ENCODE data around the gene ECE2.

Gene ECE2

DNA sequence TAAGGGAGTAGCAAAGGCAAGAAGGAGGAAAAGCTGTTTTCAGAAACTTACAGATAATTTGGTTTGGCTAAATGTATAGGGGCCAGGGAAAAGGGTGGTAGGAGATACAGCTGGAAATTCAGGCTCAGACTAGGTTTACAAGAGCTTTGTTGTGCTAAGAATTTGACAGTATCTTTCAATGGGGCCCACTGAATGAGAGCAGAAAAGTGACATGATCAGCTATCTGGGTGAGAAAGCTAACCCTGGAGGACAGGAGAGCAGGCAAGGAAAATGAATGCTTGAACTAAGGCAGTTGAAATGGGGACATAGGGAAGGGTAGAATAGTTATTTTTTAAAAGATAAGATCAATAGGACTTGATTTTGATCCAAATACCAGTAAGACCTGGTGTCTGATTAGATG lies 35.8 kb downstream of the ECE2 start:
- DNase-seq (ENCODE audit: low read depth in 1 of 2, low spot score in 1 of 2): no peak

DNA sequence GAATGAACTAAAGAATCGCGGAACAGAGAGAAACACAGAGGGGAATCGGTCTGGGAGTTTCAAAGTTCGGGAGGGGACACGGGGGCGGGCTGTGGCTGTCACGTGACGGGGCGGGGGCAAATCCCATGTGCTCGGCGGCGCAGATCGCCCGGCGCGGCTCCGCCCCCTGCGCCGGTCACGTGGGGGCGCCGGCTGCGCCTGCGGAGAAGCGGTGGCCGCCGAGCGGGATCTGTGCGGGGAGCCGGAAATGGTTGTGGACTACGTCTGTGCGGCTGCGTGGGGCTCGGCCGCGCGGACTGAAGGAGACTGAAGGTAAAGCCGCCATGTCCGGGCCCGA lies 38.5 kb downstream of the ECE2 start, which contains the start of gene EIF4G1:
Gene EIF4G1 (plus strand): TSS at position 244 of the 337 bp plus-strand sequence. CDS start 1,191 bp downstream, outside the sequence.
- peak; percentile 83 to 89 for DNase-seq (ENCODE audit: low read depth in 1 of 2, low spot score in 1 of 2)

- DNase-seq (ENCODE audit: low read depth in 1 of 2, low spot score in 1 of 2): peak; percentile 33 to 64
Observed at GRCh38 chr3:184314700-184315542, 39.1 kb downstream of the ECE2 start.

GRCh38 chr3:184315543-184315867 lies 39.7 kb downstream of the ECE2 start:
- DNase-seq (ENCODE audit: low read depth in 1 of 2, low spot score in 1 of 2): no peak

DNA sequence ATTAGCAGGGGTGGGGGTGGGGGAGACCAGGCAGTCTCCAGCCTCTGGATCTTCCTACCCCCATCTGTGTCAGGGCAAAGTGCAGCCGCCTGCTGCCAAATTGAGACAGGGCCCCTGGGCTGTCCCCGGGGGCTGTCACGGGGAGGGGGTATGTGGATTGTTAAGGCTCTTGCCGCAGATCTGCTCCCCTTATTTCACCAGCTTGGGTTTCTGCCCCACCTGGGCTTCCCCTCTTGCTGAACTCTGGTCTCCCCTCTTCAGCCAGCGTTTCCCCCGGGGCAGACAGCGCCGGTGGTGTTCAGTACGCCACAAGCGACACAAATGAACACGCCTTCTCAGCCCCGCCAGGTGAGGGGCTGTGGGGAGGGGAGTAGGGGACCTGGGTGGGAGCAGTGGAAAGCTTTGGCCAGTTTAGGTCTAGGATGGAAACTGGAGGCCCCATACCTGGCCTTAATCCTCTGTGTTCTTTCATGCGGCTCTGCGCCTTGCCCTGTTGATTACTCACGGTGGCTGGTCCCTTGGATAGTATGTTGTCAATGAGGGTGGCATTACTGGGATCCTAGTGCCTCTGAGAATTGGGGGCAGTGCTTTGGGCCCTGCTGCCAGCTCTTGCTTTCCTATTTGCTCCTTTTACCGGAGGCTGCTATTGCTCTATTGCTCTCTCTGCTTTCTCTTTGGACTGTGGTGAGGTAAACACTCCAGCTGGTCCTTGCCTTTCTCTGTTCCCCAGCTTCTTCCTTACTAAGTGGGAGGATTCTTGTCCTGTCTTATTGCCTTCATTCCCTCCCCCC lies 40.2 kb downstream of the ECE2 start:
- DNase-seq (ENCODE audit: low read depth in 1 of 2, low spot score in 1 of 2): no peak

- DNase-seq (ENCODE audit: low read depth in 1 of 2, low spot score in 1 of 2): no peak
Observed at GRCh38 chr3:184316792-184317191, 41.0 kb downstream of the ECE2 start.

DNA sequence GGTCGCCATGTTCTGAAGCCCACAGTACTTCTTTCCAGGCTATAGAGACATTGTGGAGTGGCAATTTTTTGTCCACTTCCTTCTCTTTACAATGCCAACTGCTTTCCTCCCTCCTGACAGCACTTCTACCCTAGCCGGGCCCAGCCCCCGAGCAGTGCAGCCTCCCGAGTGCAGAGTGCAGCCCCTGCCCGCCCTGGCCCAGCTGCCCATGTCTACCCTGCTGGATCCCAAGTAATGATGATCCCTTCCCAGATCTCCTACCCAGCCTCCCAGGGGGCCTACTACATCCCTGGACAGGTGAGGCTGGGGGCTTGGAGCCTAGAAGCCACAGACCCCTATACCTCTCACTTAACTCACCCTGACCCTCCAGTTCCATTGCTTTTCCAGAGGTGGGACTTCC lies 41.4 kb downstream of the ECE2 start:
- DNase-seq (ENCODE audit: low read depth in 1 of 2, low spot score in 1 of 2): no peak

GRCh38 chr3:184320104-184320445 lies 44.3 kb downstream of the ECE2 start:
- DNase-seq (ENCODE audit: low read depth in 1 of 2, low spot score in 1 of 2): no peak

DNA sequence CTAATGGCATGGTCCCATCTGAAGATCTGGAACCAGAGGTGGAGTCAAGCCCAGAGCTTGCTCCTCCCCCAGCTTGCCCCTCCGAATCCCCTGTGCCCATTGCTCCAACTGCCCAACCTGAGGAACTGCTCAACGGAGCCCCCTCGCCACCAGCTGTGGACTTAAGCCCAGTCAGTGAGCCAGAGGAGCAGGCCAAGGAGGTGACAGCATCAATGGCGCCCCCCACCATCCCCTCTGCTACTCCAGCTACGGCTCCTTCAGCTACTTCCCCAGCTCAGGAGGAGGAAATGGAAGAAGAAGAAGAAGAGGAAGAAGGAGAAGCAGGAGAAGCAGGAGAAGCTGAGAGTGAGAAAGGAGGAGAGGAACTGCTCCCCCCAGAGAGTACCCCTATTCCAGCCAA lies 45.8 kb downstream of the ECE2 start:
- DNase-seq (ENCODE audit: low read depth in 1 of 2, low spot score in 1 of 2): no peak

DNA sequence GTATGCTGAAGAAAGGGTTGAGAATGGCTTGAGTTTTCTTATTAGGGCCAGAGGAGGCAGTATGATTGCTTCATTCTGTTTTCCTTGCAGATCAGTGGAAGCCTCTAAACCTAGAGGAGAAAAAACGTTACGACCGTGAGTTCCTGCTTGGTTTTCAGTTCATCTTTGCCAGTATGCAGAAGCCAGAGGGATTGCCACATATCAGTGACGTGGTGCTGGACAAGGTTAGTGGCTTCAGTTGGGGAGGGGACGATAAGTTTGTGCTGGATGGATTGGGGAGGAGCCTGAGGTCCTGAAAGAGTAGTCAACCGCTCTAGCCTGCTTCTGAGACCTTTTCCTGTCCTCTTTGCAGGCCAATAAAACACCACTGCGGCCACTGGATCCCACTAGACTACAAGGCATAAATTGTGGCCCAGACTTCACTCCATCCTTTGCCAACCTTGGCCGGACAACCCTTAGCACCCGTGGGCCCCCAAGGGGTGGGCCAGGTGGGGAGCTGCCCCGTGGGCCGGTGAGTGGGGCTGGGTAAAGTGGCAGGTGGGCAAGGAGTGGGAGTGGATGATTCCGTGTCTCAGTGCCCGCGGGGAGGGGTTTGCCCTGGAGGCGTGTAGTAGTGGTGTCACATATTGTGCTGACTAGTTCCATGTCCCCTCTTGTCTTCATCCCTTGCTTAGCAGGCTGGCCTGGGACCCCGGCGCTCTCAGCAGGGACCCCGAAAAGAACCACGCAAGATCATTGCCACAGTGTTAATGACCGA lies 47.1 kb downstream of the ECE2 start:
- no peak for DNase-seq (ENCODE audit: low read depth in 1 of 2, low spot score in 1 of 2)

DNA sequence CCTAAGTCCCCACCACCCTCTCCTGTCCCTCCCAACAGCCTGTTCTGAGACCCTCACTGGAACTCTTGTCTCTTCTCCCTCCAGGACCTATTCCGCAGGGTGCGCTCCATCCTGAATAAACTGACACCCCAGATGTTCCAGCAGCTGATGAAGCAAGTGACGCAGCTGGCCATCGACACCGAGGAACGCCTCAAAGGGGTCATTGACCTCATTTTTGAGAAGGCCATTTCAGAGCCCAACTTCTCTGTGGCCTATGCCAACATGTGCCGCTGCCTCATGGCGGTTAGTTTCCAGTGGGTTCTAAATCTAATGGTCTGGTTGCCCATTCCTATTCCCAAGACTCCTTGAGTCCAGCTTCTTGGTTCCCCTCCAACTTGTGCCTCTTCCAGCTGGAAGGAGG lies 47.9 kb downstream of the ECE2 start:
- no peak for DNase-seq (ENCODE audit: low read depth in 1 of 2, low spot score in 1 of 2)

- DNase-seq (ENCODE audit: low read depth in 1 of 2, low spot score in 1 of 2): no peak
Observed at GRCh38 chr3:184325269-184325668, 49.4 kb downstream of the ECE2 start.

- DNase-seq (ENCODE audit: low read depth in 1 of 2, low spot score in 1 of 2): no peak
Observed at GRCh38 chr3:184325715-184326369, 50.0 kb downstream of the ECE2 start.

DNA sequence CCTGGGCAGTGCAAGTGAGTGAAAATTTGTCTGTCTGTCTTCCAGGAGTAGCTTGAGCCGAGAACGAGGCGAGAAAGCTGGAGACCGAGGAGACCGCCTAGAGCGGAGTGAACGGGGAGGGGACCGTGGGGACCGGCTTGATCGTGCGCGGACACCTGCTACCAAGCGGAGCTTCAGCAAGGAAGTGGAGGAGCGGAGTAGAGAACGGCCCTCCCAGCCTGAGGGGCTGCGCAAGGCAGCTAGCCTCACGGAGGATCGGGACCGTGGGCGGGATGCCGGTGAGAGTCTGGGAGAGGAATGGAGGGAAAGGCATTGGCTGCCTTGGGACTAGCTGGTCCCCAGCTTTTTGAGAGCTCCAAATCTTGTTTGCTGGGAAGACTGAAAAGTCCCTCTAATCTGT lies 51.3 kb downstream of the ECE2 start:
- DNase-seq (ENCODE audit: low read depth in 1 of 2, low spot score in 1 of 2): no peak

DNA sequence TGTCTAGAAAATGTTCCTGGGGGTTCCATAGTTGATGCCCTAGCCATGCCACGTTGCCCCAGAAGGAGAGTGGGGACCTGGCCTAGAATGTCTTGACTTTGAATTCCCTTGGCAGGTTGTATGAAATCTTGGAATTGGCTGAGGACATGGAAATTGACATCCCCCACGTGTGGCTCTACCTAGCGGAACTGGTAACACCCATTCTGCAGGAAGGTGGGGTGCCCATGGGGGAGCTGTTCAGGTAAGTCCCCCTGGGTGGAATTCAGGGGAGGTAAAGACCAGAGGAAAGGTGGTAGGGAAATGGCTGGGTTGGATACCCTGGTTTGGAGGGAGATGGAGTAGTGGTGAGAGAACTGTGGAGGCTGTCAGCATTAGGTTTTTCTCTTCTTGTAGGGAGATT lies 52.7 kb downstream of the ECE2 start:
- DNase-seq (ENCODE audit: low read depth in 1 of 2, low spot score in 1 of 2): no peak

DNA sequence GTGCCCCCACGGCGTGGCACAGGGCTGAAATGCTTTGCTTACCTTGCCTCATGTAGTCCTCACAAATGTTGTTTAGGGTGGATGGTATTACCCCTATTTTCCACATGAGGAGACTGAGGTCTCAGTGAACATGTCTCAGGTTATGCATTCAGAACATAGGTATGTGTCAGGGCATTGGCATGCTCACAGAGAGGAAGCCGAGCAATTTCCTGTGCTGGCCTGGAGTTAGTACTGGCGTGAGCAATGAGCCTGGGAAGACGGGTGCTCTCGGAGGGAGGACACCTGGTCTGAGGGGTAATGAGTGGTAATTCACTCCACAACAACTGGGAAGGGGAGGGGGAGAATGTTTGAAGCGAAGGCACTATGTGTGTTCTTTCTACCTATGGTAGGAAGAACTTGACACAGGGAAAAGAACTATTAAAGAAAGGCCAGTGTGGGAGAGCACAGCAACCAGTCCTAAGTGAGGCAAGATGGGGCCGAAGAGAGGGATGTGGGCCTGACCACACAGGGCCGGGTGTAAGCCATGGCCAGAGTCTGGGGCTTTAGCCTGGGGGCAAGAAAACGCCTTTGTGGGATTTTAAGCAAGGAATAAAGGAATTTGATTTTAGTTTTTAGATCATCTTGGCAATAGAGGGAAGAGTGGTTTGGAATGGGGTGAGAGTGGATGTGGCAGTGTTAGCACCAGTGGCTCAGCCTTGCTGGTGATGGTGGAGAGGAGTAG lies 56.7 kb downstream of the ECE2 start:
- no peak for DNase-seq (ENCODE audit: low read depth in 1 of 2, low spot score in 1 of 2)

- no peak for DNase-seq (ENCODE audit: low read depth in 1 of 2, low spot score in 1 of 2)
Observed at GRCh38 chr3:184333190-184333589, 57.4 kb downstream of the ECE2 start.

DNA sequence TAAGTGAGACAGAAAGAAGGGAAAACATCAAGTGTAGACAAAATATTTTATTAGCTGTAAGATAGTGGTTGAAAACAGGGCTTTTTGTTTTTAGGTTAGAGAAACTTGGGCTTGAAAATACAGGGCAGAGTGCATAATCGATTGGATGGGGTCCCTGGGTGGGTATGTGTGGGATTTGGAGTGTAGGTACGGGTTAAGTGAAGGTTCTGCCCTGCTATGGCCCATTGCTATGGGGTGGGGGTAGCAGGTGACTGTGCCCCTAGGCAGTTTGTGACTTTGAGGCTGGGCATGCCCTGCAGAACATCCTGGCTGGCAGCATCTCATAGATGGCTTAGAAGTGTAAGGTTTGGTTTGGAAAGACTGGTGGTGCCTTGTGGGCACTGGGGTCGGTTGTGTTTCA lies 57.9 kb downstream of the ECE2 start:
- no peak for DNase-seq (ENCODE audit: low read depth in 1 of 2, low spot score in 1 of 2)

DNA sequence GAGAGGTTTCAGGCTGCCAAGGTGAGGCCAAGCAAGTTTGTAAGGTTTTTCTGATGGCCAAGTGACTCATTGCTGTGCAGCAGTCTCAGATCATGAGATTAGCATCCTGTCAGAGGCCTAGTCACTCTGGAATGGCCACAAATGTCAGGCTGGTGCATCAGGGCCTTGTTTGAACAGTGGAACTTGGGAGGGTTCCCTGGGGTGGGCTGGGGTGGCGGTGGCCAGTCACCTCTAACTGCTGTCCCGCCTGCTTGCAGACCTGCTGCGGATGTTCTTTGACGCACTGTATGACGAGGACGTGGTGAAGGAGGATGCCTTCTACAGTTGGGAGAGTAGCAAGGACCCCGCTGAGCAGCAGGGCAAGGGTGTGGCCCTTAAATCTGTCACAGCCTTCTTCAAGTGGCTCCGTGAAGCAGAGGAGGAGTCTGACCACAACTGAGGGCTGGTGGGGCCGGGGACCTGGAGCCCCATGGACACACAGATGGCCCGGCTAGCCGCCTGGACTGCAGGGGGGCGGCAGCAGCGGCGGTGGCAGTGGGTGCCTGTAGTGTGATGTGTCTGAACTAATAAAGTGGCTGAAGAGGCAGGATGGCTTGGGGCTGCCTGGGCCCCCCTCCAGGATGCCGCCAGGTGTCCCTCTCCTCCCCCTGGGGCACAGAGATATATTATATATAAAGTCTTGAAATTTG lies 58.8 kb downstream of the ECE2 start:
- no peak for DNase-seq (ENCODE audit: low read depth in 1 of 2, low spot score in 1 of 2)

DNA sequence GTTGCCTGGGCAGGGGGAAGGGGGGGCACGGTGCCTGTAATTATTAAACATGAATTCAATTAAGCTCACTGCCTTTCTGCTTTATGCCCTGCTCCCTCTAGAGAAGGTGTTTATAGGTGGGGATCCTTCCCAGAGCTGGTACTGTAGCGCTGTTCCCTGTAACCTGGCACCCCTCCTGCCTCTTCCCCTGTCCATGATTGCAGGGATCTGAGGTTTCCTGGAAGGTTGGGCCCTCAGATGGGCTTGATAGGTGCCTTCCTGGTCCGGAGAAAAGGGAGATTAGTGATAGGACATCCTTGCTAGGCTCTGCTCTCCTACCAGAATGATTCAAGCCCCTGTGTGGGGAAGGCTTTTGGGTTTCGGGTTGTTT lies 59.5 kb downstream of the ECE2 start:
- no peak for DNase-seq (ENCODE audit: low read depth in 1 of 2, low spot score in 1 of 2)
